Esophagus squamous epithelium (tissue), 4 donors: ENCODE data around the gene TMEM223.
"Not testable (repeated sequence)": the region's sequence is repeated elsewhere in the genome, so short reads cannot be mapped to it uniquely, and the experiment has no call there.

ENCODE experiments used
- POLR2A ChIP-seq, 4 donors: fragments of 450-650 bp; IDR thresholded peaks; one replicate each; pipeline ENCODE4 v1.6.1; 2017; ENCODE audit warnings: antibody characterized with exemption in 4 of 4, mild to moderate bottlenecking in 4 of 4, moderate library complexity in 3 of 4
- TF ChIP-seq, protein P1 (sequence below), 6 experiments: fragments of 450-650 bp in 4 of 6; fragments of 200-600 bp in 2 of 6; sonication (generic) in 2 of 6; IDR thresholded peaks; one replicate each; pipeline ENCODE4 v1.5.1; 2016 to 2019; ENCODE audit warnings: antibody characterized with exemption in 6 of 6, mild to moderate bottlenecking in 4 of 6, moderate library complexity in 4 of 6

DNA sequence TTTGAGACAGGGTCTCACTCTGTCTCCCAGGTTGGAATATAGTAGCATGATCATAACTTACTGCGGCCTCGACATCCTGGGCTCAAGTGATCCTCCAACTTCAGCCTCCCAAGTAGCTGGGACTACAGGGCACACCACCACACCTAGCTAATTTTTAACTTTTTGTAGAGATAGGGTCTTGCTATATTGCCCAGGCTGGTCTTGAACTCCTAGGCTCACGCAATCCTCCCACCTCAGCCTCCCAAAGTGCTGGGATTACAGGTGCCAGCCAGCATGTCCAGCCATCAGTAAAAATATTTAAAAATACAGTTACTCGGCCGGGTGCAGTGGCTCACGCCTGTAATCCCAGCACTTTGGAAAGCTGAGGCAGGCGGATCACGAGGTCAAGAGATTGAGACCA is 36.3 kb upstream of the TMEM223 start:
- TF ChIP-seq, protein P1, sequence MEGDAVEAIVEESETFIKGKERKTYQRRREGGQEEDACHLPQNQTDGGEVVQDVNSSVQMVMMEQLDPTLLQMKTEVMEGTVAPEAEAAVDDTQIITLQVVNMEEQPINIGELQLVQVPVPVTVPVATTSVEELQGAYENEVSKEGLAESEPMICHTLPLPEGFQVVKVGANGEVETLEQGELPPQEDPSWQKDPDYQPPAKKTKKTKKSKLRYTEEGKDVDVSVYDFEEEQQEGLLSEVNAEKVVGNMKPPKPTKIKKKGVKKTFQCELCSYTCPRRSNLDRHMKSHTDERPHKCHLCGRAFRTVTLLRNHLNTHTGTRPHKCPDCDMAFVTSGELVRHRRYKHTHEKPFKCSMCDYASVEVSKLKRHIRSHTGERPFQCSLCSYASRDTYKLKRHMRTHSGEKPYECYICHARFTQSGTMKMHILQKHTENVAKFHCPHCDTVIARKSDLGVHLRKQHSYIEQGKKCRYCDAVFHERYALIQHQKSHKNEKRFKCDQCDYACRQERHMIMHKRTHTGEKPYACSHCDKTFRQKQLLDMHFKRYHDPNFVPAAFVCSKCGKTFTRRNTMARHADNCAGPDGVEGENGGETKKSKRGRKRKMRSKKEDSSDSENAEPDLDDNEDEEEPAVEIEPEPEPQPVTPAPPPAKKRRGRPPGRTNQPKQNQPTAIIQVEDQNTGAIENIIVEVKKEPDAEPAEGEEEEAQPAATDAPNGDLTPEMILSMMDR (IDR thresholded peaks at IDR 0.05), result not testable (repeated sequence)
- not testable (repeated sequence) for TF ChIP-seq POLR2A (IDR thresholded peaks at IDR 0.05)
